GM12865 (cell line): Measurements from ENCODE around the gene PTBP3.

ENCODE experiments used
- DNase-seq: peaks from one replicate; pipeline ENCODE4 v3.0.0; 2010; ENCODE audit warnings: low read depth
- H3K4me3 ChIP-seq: 2 replicates; pipeline ENCODE4 v1.5.1; 2011; ENCODE audit warnings: mild to moderate bottlenecking, low read depth, low read length, control low read depth
- TF ChIP-seq, protein P1 (sequence below): IDR thresholded peaks from 2 replicates; pipeline ENCODE4 v1.5.1; 2011; ENCODE audit warnings: low read length, control low read depth, low read depth, inconsistent platforms; ENCODE audit not compliant: insufficient read depth; ENCODE audit errors: missing control alignments

The PTBP3 gene

DNA sequence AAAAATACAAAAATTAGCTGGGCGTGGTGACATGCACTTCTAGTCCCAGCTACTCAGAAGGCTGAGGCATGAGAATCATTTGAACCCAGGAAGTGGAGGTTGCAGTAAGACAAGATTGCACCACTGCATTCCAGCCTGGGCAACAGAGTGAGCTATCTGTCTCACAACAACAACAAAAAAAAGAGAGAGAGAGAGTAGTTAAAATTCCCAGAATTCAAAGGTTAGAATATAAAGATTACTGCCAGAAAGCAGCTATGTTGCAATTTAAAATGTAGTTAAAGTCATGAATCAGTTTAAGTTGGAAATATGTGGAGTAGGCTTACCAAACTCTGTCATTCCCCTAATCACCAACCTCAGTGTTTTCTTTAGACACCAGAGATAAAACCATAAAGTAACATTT, 99.7 kb downstream of the PTBP3 start:
- TF ChIP-seq, protein P1, sequence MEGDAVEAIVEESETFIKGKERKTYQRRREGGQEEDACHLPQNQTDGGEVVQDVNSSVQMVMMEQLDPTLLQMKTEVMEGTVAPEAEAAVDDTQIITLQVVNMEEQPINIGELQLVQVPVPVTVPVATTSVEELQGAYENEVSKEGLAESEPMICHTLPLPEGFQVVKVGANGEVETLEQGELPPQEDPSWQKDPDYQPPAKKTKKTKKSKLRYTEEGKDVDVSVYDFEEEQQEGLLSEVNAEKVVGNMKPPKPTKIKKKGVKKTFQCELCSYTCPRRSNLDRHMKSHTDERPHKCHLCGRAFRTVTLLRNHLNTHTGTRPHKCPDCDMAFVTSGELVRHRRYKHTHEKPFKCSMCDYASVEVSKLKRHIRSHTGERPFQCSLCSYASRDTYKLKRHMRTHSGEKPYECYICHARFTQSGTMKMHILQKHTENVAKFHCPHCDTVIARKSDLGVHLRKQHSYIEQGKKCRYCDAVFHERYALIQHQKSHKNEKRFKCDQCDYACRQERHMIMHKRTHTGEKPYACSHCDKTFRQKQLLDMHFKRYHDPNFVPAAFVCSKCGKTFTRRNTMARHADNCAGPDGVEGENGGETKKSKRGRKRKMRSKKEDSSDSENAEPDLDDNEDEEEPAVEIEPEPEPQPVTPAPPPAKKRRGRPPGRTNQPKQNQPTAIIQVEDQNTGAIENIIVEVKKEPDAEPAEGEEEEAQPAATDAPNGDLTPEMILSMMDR, result no peak
- no peak for DNase-seq
- H3K4me3 ChIP-seq, result no peak overlapping the region

DNA sequence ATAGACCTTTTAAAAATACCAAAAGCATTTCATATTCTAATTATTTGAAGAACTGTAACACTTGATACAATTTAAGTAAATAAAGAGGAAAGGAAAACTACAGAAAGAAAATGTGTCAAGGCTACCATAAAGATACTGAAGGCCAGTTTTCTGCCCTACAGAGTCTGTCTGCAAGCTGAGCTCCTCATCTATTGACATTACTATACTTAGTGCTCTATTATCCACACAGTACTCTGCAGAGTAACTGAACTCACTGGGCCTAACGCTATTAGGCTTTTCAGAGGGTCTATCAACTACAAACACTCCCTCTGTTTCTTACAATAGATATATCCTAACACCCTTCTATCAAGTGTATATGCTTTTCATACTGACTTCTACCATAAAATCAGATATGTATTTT, 101.2 kb downstream of the PTBP3 start:
- DNase-seq, result no peak
- H3K4me3 ChIP-seq, result no peak overlapping the region
- TF ChIP-seq, protein P1, result no peak

DNA sequence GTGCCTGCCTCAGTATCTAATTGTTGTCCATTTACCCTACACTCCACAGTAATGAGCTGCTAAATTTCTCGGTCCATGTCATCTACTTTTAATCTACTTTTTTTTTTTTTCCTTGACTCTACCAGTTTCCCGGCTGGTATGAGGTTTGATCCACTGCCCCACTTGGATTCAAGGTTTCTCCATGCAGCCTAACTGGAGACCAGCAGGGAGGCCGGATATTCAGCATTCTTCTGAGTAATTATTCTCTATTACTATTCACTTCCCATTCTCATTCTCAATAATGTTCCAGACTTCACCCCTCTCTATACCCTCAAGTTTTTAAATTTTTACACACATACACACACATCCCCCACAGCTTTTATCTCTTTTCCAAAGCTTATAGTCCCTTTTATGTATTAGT, 107.3 kb downstream of the PTBP3 start:
- TF ChIP-seq, protein P1, result no peak
- DNase-seq, result no peak
- no peak overlapping the region for H3K4me3 ChIP-seq

DNA sequence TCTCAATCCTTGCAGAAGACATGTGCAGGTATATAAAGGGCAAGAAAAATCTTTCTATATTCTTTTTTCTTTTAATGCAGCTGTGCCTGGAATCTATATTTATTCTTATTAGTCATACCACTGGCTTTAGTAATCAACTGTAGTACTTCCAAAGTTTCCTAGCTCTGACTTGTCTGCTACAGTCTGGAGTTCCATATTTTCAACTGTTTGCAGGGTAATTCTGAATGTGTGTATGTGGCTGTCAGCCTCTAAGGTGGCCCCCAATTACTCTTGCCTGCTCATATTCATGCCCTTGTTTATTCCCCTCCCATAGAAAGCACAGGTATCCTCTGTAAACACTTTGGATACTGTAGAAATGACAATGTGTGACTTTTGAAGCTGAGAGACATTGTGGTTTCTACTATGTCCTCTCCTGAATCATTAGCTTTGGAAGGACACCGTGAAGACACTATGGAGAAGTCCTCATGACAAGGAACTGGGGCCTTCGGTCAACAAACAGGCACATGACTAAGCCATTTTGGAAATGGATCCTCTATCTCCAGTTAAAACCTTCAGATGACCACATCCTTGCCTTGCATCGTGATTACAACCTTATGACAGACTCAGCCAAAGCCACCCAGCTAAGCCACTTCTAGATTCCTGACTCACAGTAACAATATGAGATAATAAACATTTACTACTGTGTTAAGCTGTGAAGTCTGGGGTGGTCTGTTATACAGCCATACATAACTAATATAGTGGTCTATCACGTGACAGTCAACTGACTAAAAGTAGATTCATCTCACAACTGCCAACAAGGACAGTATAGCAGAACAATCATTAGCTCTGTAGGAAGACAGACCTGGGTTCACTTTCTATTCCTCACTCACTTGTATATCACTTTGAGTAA, 108.8 kb downstream of the PTBP3 start:
- TF ChIP-seq, protein P1, result no peak
- no peak overlapping the region for H3K4me3 ChIP-seq
- peak; percentile 59 for DNase-seq

DNA sequence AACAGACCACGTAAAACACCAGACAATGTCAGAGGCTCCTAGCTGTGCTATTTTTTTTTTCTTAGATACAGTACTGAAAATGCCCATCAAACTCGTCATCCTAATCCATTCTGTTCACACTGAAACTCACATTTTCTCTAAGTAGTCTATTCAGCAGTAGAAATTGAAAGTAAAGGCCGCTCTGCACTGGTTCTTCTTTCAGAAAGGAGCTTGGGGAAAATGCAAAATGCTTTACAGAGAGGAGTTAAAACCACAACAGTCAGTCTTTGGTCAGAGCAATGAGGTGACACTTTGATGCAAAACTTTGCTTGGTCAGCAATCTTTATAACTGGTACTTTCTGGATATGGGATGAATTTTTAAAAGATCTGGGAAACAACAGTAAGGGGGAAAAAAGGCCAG, 114.5 kb downstream of the PTBP3 start:
- DNase-seq, result peak; percentile 91
- TF ChIP-seq, protein P1, result no peak
- peak overlapping the region; percentile 22; the same call in 1 of the 2 replicates for H3K4me3 ChIP-seq

DNA sequence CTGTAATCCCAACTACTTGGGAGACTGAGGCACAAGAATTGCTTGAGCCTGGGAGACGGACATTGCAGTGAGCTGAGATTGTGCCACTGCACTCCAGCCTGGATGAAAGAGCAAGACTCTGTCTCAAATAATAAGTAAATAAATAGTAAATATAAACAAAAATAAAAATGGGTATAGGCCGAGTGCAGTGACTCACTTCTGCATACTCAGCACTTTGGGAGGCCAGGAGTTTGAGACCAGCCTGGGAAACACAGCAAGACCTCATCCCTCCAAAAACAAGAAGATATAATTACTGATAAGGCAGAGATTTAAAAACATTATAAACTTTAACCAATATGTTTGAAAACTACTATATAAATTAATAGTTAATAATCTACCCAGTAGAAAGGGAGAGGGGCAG, 120.5 kb downstream of the PTBP3 start:
- TF ChIP-seq, protein P1, result no peak
- no peak overlapping the region for H3K4me3 ChIP-seq
- DNase-seq, result no peak
